Endothelial cell of umbilical vein (primary cell): Measurements from ENCODE around the gene CCDC47. TPM values are rescaled to one million over a fixed set of nuclear protein-coding genes. Genes with fewer than 3 reads are reported as not detected.

Experiments used
- BruUV-seq: library from RNA; stranded (reverse); fragments of 400-500 nt; replicated peaks from 2 replicates; lab custom pipeline; 2021; lab: Mats Ljungman, UMichigan
- CTCF ChIA-PET: fragments of 300-600, 350-600 bp; sonication (Branson Sonifier 250); formaldehyde crosslinking; loops from one replicate; lab custom pipeline; 2021; ENCODE audit warnings: antibody characterized with exemption, inconsistent platforms; lab: Charles Lee
- POLR2A ChIA-PET: fragments of 300-600, 350-600 bp; sonication (Branson Sonifier 250); formaldehyde crosslinking; loops from one replicate; lab custom pipeline; 2021; ENCODE audit warnings: antibody characterized with exemption, inconsistent platforms; lab: Charles Lee
- DNase-seq: peaks from one replicate; pipeline ENCODE4 v3.0.0-alpha.2; 2011; ENCODE audit warnings: low read depth, low spot score
- FAIRE-seq: peaks from 2 replicates; lab custom pipeline; 2011; peaks lifted over from hg19 to GRCh38; lab: Jason Lieb, UNC
- H2AFZ ChIP-seq: 2 replicates; pipeline ENCODE4 v1.6.0; 2012; ENCODE audit warnings: low read depth, low read length, control low read depth, inconsistent platforms
- H3K27ac ChIP-seq: 2 replicates; pipeline ENCODE4 v1.5.1; 2011; ENCODE audit warnings: low read depth, mild to moderate bottlenecking, control low read depth, low read length, moderate library complexity; ENCODE audit not compliant: insufficient read depth
- H3K27me3 ChIP-seq, 2 experiments: 2 replicates each; pipeline versions ENCODE4 v1.6.0 to v1.6.1; 2011; ENCODE audit warnings: low read length in 2 of 2, mixed read lengths in 1 of 2; ENCODE audit not compliant: control insufficient read depth in 2 of 2, insufficient read depth in 2 of 2
- H3K36me3 ChIP-seq, 2 experiments: 2 replicates in 1 of 2; 3 replicates in 1 of 2; pipeline ENCODE4 v1.5.1; 2011; ENCODE audit warnings: low read length in 2 of 2, mild to moderate bottlenecking in 1 of 2, moderate library complexity in 1 of 2; ENCODE audit not compliant: control insufficient read depth in 2 of 2, insufficient read depth in 2 of 2; ENCODE audit errors: extremely low read depth in 1 of 2
- H3K4me1 ChIP-seq: 3 replicates; pipeline ENCODE4 v1.5.1; 2011; ENCODE audit warnings: mild to moderate bottlenecking, low read length; ENCODE audit not compliant: control insufficient read depth, insufficient read depth; ENCODE audit errors: extremely low read depth
- H3K4me2 ChIP-seq: 2 replicates; pipeline ENCODE4 v1.6.1; 2011; ENCODE audit warnings: low read length, control low read depth, mixed read lengths; ENCODE audit not compliant: insufficient read depth
- H3K4me3 ChIP-seq, 3 experiments: fragments of 200-600 bp in 1 of 3; sonication (generic), shearing (Covaris generic) in 1 of 3; replicated peaks in 1 of 3; 2 replicates each; pipeline ENCODE4 v1.5.1; 2011 to 2016; ENCODE audit warnings: control low read depth in 3 of 3, low read length in 3 of 3, mild to moderate bottlenecking in 2 of 3, inconsistent platforms in 1 of 3, low read depth in 1 of 3, moderate library complexity in 1 of 3; ENCODE audit not compliant: insufficient read depth in 1 of 3
- H3K79me2 ChIP-seq: 2 replicates; pipeline ENCODE4 v1.6.0; 2012; ENCODE audit warnings: low read length, inconsistent platforms; ENCODE audit not compliant: control insufficient read depth, insufficient read depth
- H3K9ac ChIP-seq: replicated peaks from 2 replicates; pipeline ENCODE3; 2011; ENCODE audit warnings: low read length, control low read depth; ENCODE audit not compliant: insufficient read depth; ENCODE audit errors: extremely low read depth
- H3K9me1 ChIP-seq: replicated peaks from 3 replicates; pipeline ENCODE4 v1.6.0; 2011; ENCODE audit warnings: mild to moderate bottlenecking, low read length; ENCODE audit not compliant: control insufficient read depth, insufficient read depth; ENCODE audit errors: extremely low read depth
- H3K9me3 ChIP-seq: replicated peaks from 2 replicates; pipeline ENCODE4 v1.5.1; 2012; ENCODE audit warnings: low read length, inconsistent platforms; ENCODE audit not compliant: control insufficient read depth, insufficient read depth
- H4K20me1 ChIP-seq: replicated peaks from 2 replicates; pipeline ENCODE3; 2011; ENCODE audit warnings: mild to moderate bottlenecking, low read length; ENCODE audit not compliant: control insufficient read depth, insufficient read depth; ENCODE audit errors: extremely low read depth
- CTCF ChIP-seq, 2 donors: IDR thresholded peaks; 1 replicate in 1 of 2; 2 replicates in 1 of 2; pipeline ENCODE4 v1.5.1; 2011; ENCODE audit warnings: low read length in 2 of 2, mild to moderate bottlenecking in 2 of 2, moderate library complexity in 2 of 2, control low read depth in 1 of 2, inconsistent platforms in 1 of 2, low read depth in 1 of 2; ENCODE audit not compliant: insufficient read depth in 1 of 2; ENCODE audit errors: extremely low read depth in 1 of 2
- EZH2 ChIP-seq: IDR thresholded peaks from 2 replicates; pipeline ENCODE4 v1.6.1; 2012; ENCODE audit warnings: borderline replicate concordance, low read depth, mild to moderate bottlenecking, moderate library complexity, low read length, inconsistent platforms; ENCODE audit not compliant: severe bottlenecking
- FOS ChIP-seq: IDR thresholded peaks from 2 replicates; pipeline ENCODE4 v1.6.1; 2011; ENCODE audit warnings: mild to moderate bottlenecking, low read length, moderate library complexity, borderline replicate concordance; ENCODE audit not compliant: insufficient read depth
- GATA2 ChIP-seq: IDR thresholded peaks from 2 replicates; pipeline ENCODE4 v1.7.0; 2011; ENCODE audit warnings: low read depth, mild to moderate bottlenecking, moderate library complexity, mixed read lengths, low read length; ENCODE audit not compliant: insufficient read length, insufficient read depth
- JUN ChIP-seq: IDR thresholded peaks from 2 replicates; pipeline ENCODE4 v1.6.1; 2011; ENCODE audit warnings: borderline replicate concordance, low read depth; ENCODE audit not compliant: insufficient read length, insufficient read depth
- MAX ChIP-seq: IDR thresholded peaks from 2 replicates; pipeline ENCODE4 v1.6.1; 2011; ENCODE audit not compliant: insufficient read depth, insufficient read length
- MYC ChIP-seq: IDR thresholded peaks from one replicate; pipeline ENCODE4 v1.6.1; 2011; ENCODE audit warnings: mild to moderate bottlenecking, low read depth, low read length
- POLR2A ChIP-seq: IDR thresholded peaks from 2 replicates; pipeline ENCODE4 v1.6.1; 2012; ENCODE audit warnings: low read depth, mild to moderate bottlenecking, control low read depth, low read length
- POLR2AphosphoS5 ChIP-seq: IDR thresholded peaks from 2 replicates; pipeline ENCODE4 v1.6.1; 2012; ENCODE audit warnings: low read depth, mild to moderate bottlenecking, control low read depth, low read length, moderate library complexity; ENCODE audit not compliant: insufficient read depth
- dilution Hi-C: fragments of 300-500 bp; cut with MboI; formaldehyde crosslinking; loops from one replicate; pipeline ENCODE4 v1.15.0; 2019; ENCODE audit warnings: low sequenced_read_pairs; ENCODE audit not compliant: extremely low pct_ligation_motif_present
- intact Hi-C: fragments of 100-400 bp; cut with micrococcal nuclease; formaldehyde crosslinking; loops from one replicate; pipeline ENCODE4 v1.10.0; 2022
- polyA plus RNA-seq, 4 experiments: library from polyadenylated mRNA; depleted of rRNA in 3 of 4; stranded (reverse) in 3 of 4; unstranded in 1 of 4; fragments of >200 nt; gene quantifications; 2 replicates each; pipeline versions ENCODE4 v1.2.1 to v1.2.3, GENCODE V29; 2011 to 2012; ENCODE audit warnings: missing spikeins in 1 of 4
- total RNA-seq: library from RNA; stranded (reverse); gene quantifications from 2 replicates; pipeline ENCODE4 v1.2.3, GENCODE V29; 2021

The CCDC47 gene
- total and polyA plus RNA-seq, 2 donors (not counting 3 experiments of a cell fraction or from before 2014, with no cell fraction given) = 21.7 to 76.5 TPM

GRCh38 chr17:63704836-63705235, 68.6 kb downstream of the CCDC47 start:
- no peak overlapping the region for H2AFZ ChIP-seq
- dilution Hi-C loops (no loop called here), intact Hi-C loops (no loop called here)
- H3K4me2 ChIP-seq = no peak overlapping the region
- BruUV-seq = no TSS peak
- FAIRE-seq (no peak), DNase-seq (no peak)
- no peaks in the 10 kb centered on the region for H3K9me3 ChIP-seq
- ChIA-PET CTCF (interaction anchor here (1.4 kb wide), 1 partner anchor 279 kb away, joined by 4 read pairs; no protein-coding TSS in a partner anchor), POLR2A (interaction anchor here (0.8 kb wide), 1 partner anchor 69 kb away, joined by 3 read pairs; the partner anchor contains the start of genes CCDC47 and DDX42)
- H3K9me1 ChIP-seq = no peaks in the 10 kb centered on the region
- H3K4me3 ChIP-seq = no peak overlapping the region
- H4K20me1 ChIP-seq = no peaks in the 10 kb centered on the region
- no peak for TF ChIP-seq GATA2
- no peak for TF ChIP-seq POLR2A
- no peak for TF ChIP-seq JUN
- TF ChIP-seq CTCF (IDR thresholded peaks at IDR 0.05; ENCODE audit: extremely low read depth in 1 of 2, insufficient read depth in 1 of 2, low read depth in 1 of 2, low read length in 2 of 2) = no peak
- H3K4me1 ChIP-seq = peaks cover 19% of the 10 kb centered on the region
- no peaks in the 10 kb centered on the region for H3K27me3 ChIP-seq
- H3K79me2 ChIP-seq = peaks cover 7% of the 10 kb centered on the region
- no peak overlapping the region for H3K9ac ChIP-seq
- H3K27ac ChIP-seq = no peak overlapping the region
- H3K36me3 ChIP-seq = peaks cover 0 to 16% of the 10 kb centered on the region in 2 experiments

- DNase-seq = no peak
- no peaks in the 10 kb centered on the region for H3K9me1 ChIP-seq
- no peak for FAIRE-seq
- peaks cover 19% of the 10 kb centered on the region for H3K4me1 ChIP-seq
- TF ChIP-seq JUN = no peak
- TF ChIP-seq MAX = no peak
- no peak for TF ChIP-seq GATA2
- no peak for TF ChIP-seq FOS
- TF ChIP-seq POLR2AphosphoS5 = no peak
- TF ChIP-seq POLR2A = no peak
- no peak for TF ChIP-seq MYC
- TF ChIP-seq CTCF (IDR thresholded peaks at IDR 0.05; ENCODE audit: extremely low read depth in 1 of 2, insufficient read depth in 1 of 2, low read depth in 1 of 2, low read length in 2 of 2) = no peak
- TF ChIP-seq EZH2 = no peak
- H2AFZ ChIP-seq = no peak overlapping the region
- H3K9ac ChIP-seq = no peak overlapping the region
- H3K27me3 ChIP-seq = no peaks in the 10 kb centered on the region
- intact Hi-C loops = no loop called here
- dilution Hi-C loops = no loop called here
- no peak overlapping the region for H3K4me2 ChIP-seq
- ChIA-PET POLR2A (no interaction called here), CTCF (no interaction called here)
- no peaks in the 10 kb centered on the region for H3K9me3 ChIP-seq
- no peak overlapping the region for H3K27ac ChIP-seq
- H3K36me3 ChIP-seq = peaks cover 0 to 12% of the 10 kb centered on the region in 2 experiments
- H4K20me1 ChIP-seq = no peaks in the 10 kb centered on the region
- H3K79me2 ChIP-seq = peaks cover 7% of the 10 kb centered on the region
- BruUV-seq = no TSS peak
- no peak overlapping the region for H3K4me3 ChIP-seq
Observed at GRCh38 chr17:63704259-63704576, 69.2 kb downstream of the CCDC47 start.
